WTC11 (cell line): ENCODE data around the gene DAAM2. TPM values are rescaled to one million over a fixed set of nuclear protein-coding genes. Genes with fewer than 3 reads are reported as not detected.

Experiments used
- ATAC-seq: fragments of 200-7000 bp; cut with Tn5 transposase; 2 replicates; pipeline ENCODE4 v1.10.0; 2021; ENCODE audit warnings: mild to moderate bottlenecking, moderate library complexity
- CTCF ChIA-PET: fragments of 300-600 bp; sonication (Branson Sonifier 250); formaldehyde crosslinking; loops from one replicate; lab custom pipeline; 2021; ENCODE audit warnings: antibody characterized with exemption; lab: Charles Lee
- POLR2A ChIA-PET: fragments of 350-600 bp; sonication (Branson Sonifier 250); formaldehyde crosslinking; loops from one replicate; lab custom pipeline; 2021; ENCODE audit warnings: antibody characterized with exemption; lab: Charles Lee
- DNase-seq: peaks from one replicate; pipeline ENCODE4 v3.0.0; 2021; ENCODE audit warnings: low spot score
- H3K27ac Mint-ChIP-seq: 2 replicates; pipeline ENCODE4 v1.8.0; 2021; ENCODE audit warnings: mixed read lengths
- H3K27me3 Mint-ChIP-seq: 2 replicates; pipeline ENCODE4 v1.8.0; 2021; ENCODE audit warnings: low read depth, mild to moderate bottlenecking, moderate library complexity, mixed read lengths
- H3K36me3 Mint-ChIP-seq: 2 replicates; pipeline ENCODE4 v1.8.0; 2021; ENCODE audit warnings: mixed read lengths
- H3K4me1 Mint-ChIP-seq: 2 replicates; pipeline ENCODE4 v1.8.0; 2022; ENCODE audit warnings: mixed read lengths
- H3K4me3 Mint-ChIP-seq: 2 replicates; pipeline ENCODE4 v1.8.0; 2021; ENCODE audit warnings: mild to moderate bottlenecking, moderate library complexity, mixed read lengths
- H3K9me3 Mint-ChIP-seq: 2 replicates; pipeline ENCODE4 v1.8.0; 2021; ENCODE audit warnings: mixed read lengths
- AFF4 ChIP-seq: sonication (generic); formaldehyde crosslinking; IDR thresholded peaks from 2 replicates; pipeline ENCODE4 v1.8.1; 2023; ENCODE audit warnings: mild to moderate bottlenecking, missing genetic modification reagents, borderline replicate concordance
- AR ChIP-seq: fragments of 250-450 bp; sonication (Bioruptor Pico); IDR thresholded peaks from 2 replicates; pipeline ENCODE4 v1.9.0; 2021; ENCODE audit warnings: mild to moderate bottlenecking
- ARID4B ChIP-seq: sonication (generic); formaldehyde crosslinking; IDR thresholded peaks from 2 replicates; pipeline ENCODE4 v1.8.0; 2023; ENCODE audit warnings: missing genetic modification reagents, mild to moderate bottlenecking, borderline replicate concordance
- FOXJ3 ChIP-seq: sonication (generic); formaldehyde crosslinking; IDR thresholded peaks from 2 replicates; pipeline ENCODE4 v1.9.0; 2021; ENCODE audit warnings: missing genetic modification reagents, mild to moderate bottlenecking, borderline replicate concordance
- JUN ChIP-seq: sonication (generic); formaldehyde crosslinking; IDR thresholded peaks from 2 replicates; pipeline ENCODE4 v1.8.0; 2023; ENCODE audit warnings: mild to moderate bottlenecking, missing genetic modification reagents
- KAT7 ChIP-seq: sonication (generic); formaldehyde crosslinking; IDR thresholded peaks from 2 replicates; pipeline ENCODE4 v1.8.1; 2023; ENCODE audit warnings: missing genetic modification reagents, mild to moderate bottlenecking, borderline replicate concordance
- NR1H2 ChIP-seq: sonication (generic); formaldehyde crosslinking; IDR thresholded peaks from 2 replicates; pipeline ENCODE4 v1.9.0; 2021; ENCODE audit warnings: mild to moderate bottlenecking, moderate library complexity, missing genetic modification reagents
- OVOL2 ChIP-seq: fragments of 250-450 bp; sonication (Bioruptor Pico); IDR thresholded peaks from 2 replicates; pipeline ENCODE4 v1.9.0; 2021; ENCODE audit warnings: mild to moderate bottlenecking, borderline replicate concordance
- PRDM15 ChIP-seq: sonication (generic); formaldehyde crosslinking; IDR thresholded peaks from 2 replicates; pipeline ENCODE4 v1.8.0; 2022; ENCODE audit warnings: missing genetic modification reagents
- SMAD3 ChIP-seq: sonication (generic); formaldehyde crosslinking; IDR thresholded peaks from 2 replicates; pipeline ENCODE4 v1.8.0; 2022; ENCODE audit warnings: missing genetic modification reagents, mild to moderate bottlenecking, borderline replicate concordance
- TCF7 ChIP-seq: sonication (generic); formaldehyde crosslinking; IDR thresholded peaks from 2 replicates; pipeline ENCODE4 v1.8.0; 2022; ENCODE audit warnings: mild to moderate bottlenecking, low read depth, missing genetic modification reagents, moderate library complexity
- TEAD1 ChIP-seq: sonication (generic); formaldehyde crosslinking; IDR thresholded peaks from 2 replicates; pipeline ENCODE4 v1.8.0; 2022; ENCODE audit warnings: mild to moderate bottlenecking, missing genetic modification reagents
- USF2 ChIP-seq: sonication (generic); formaldehyde crosslinking; IDR thresholded peaks from 2 replicates; pipeline ENCODE4 v1.8.1; 2023; ENCODE audit warnings: mild to moderate bottlenecking, missing genetic modification reagents, moderate library complexity
- ZNF532 ChIP-seq: fragments of 250-450 bp; sonication (Bioruptor Pico); IDR thresholded peaks from 2 replicates; pipeline ENCODE4 v1.9.0; 2021; ENCODE audit warnings: mild to moderate bottlenecking, borderline replicate concordance
- total RNA-seq: library from RNA; stranded (reverse); gene quantifications from 3 replicates; pipeline ENCODE4 v1.2.3, GENCODE V29; 2021

Gene DAAM2
- total RNA-seq, 1 experiment from 2014 or later, result 2.0 TPM

- ATAC-seq, result peak; percentile 86
- no peaks in the 10 kb centered on the region for H3K9me3 Mint-ChIP-seq
- H3K27ac Mint-ChIP-seq, result no peak overlapping the region
- H3K36me3 Mint-ChIP-seq, result no peaks in the 10 kb centered on the region
- H3K4me1 Mint-ChIP-seq, result peaks cover 15% of the 10 kb centered on the region
- peak; percentile 21 for DNase-seq
- no peak overlapping the region for H3K4me3 Mint-ChIP-seq
- CTCF ChIA-PET, result interaction anchor here (1.2 kb wide), 1 partner anchor 485 kb away, joined by 4 read pairs; no protein-coding TSS in a partner anchor
- POLR2A ChIA-PET, result interaction anchor here (0.6 kb wide), 1 partner anchor 19 kb away, joined by 3 read pairs; no protein-coding TSS in a partner anchor
- no peaks in the 10 kb centered on the region for H3K27me3 Mint-ChIP-seq
- TF ChIP-seq OVOL2 (CRISPR knock-in tag) (no peak), FOXJ3 (CRISPR knock-in tag) (no peak), JUN (no peak), SMAD3 (CRISPR knock-in tag) (no peak), NR1H2 (CRISPR knock-in tag) (no peak), TCF7 (CRISPR knock-in tag) (no peak), TEAD1 (no peak)
- TF ChIP-seq, all 79 proteins: peak for 0
Measured at GRCh38 chr6:39847221-39847620, 55.0 kb downstream of the DAAM2 start.

GRCh38 chr6:39848171-39848570 is 56.0 kb downstream of the DAAM2 start:
- ChIA-PET POLR2A (no interaction called here), CTCF (interaction anchor here (0.5 kb wide), 1 partner anchor 1829 kb away, joined by 3 read pairs; no protein-coding TSS in a partner anchor)
- no peak for DNase-seq
- H3K9me3 Mint-ChIP-seq, result no peaks in the 10 kb centered on the region
- peaks cover 15% of the 10 kb centered on the region for H3K4me1 Mint-ChIP-seq
- ATAC-seq, result no peak
- no peaks in the 10 kb centered on the region for H3K36me3 Mint-ChIP-seq
- H3K27ac Mint-ChIP-seq, result no peak overlapping the region
- H3K4me3 Mint-ChIP-seq, result no peak overlapping the region
- TF ChIP-seq AR (no peak), AFF4 (CRISPR knock-in tag) (no peak), PRDM15 (CRISPR knock-in tag) (no peak), KAT7 (CRISPR knock-in tag) (no peak), ARID4B (CRISPR knock-in tag) (no peak), USF2 (CRISPR knock-in tag) (no peak), ZNF532 (no peak)
- no peaks in the 10 kb centered on the region for H3K27me3 Mint-ChIP-seq
